Body of pancreas (tissue), 4 donors: ENCODE results near the gene MAPK8IP3. TPM values are rescaled to one million over a fixed set of nuclear protein-coding genes. Genes with fewer than 3 reads are reported as not detected.

Source experiments
- ATAC-seq: fragments of 150-250 bp; one replicate; pipeline ENCODE4 v1.9.1; 2016
- DNase-seq, 4 donors: peaks; one replicate each; pipeline ENCODE4 v3.0.0-alpha.2; 2019
- H3K27ac ChIP-seq, 4 donors: fragments of 200-600 bp; sonication (generic); 1 replicate in 3 of 4; 2 replicates in 1 of 4; pipeline versions ENCODE4 v1.5.1 to v1.6.1; 2016 to 2019; ENCODE audit warnings: mild to moderate bottlenecking in 1 of 4, mixed read lengths in 1 of 4, moderate library complexity in 1 of 4
- H3K27me3 ChIP-seq, 2 donors: fragments of 200-600 bp; sonication (generic); one replicate each; pipeline ENCODE4 v1.6.0; 2016; ENCODE audit warnings: mild to moderate bottlenecking in 1 of 2
- H3K36me3 ChIP-seq, 2 donors: fragments of 200-600 bp; sonication (generic); replicated peaks in 1 of 2; 2 replicates each; pipeline ENCODE4 v1.5.1; 2016; ENCODE audit warnings: low read depth in 2 of 2; ENCODE audit not compliant: insufficient read depth in 1 of 2
- H3K4me1 ChIP-seq: fragments of 200-600 bp; sonication (generic); one replicate; pipeline ENCODE4 v1.6.0; 2016
- H3K4me3 ChIP-seq, 2 donors: fragments of 200-600 bp; sonication (generic); 1 replicate in 1 of 2; 2 replicates in 1 of 2; pipeline ENCODE4 v1.5.1; 2016 to 2019
- H3K9me3 ChIP-seq, 3 donors: fragments of 200-600 bp; sonication (generic); 1 replicate in 2 of 3; 2 replicates in 1 of 3; pipeline ENCODE4 v1.5.1; 2016
- CTCF ChIP-seq, 7 experiments: fragments of 450-650 bp in 4 of 7; fragments of 200-600 bp in 3 of 7; sonication (generic) in 3 of 7; IDR thresholded peaks; one replicate each; pipeline ENCODE4 v1.5.1; 2016 to 2019; ENCODE audit warnings: antibody characterized with exemption in 7 of 7
- POLR2A ChIP-seq, 3 donors: fragments of 450-650 bp; IDR thresholded peaks; one replicate each; pipeline ENCODE4 v1.6.1; 2016; ENCODE audit warnings: antibody characterized with exemption in 3 of 3, mild to moderate bottlenecking in 2 of 3
- WGBS, 2 donors: methylation state at CpG; one replicate each; pipeline ENCODE4 v1.1.5; 2017; 5-methylcytosine and 5-hydroxymethylcytosine counted together
- intact Hi-C: fragments of 100-400 bp; cut with DNase I; formaldehyde crosslinking; loops from one replicate; pipeline ENCODE4 v1.15.1; 2023
- total RNA-seq, 2 donors: library from RNA; depleted of rRNA; stranded (reverse); fragments of >200 nt; gene quantifications; one replicate each; pipeline ENCODE4 v1.1.0, GENCODE V29; 2016

The MAPK8IP3 gene
- total RNA-seq, 2 donors from 2014 or later: 79.9 to 103 TPM

- H3K4me3 ChIP-seq: no peak overlapping the region
- no peaks in the 10 kb centered on the region for H3K27me3 ChIP-seq
- no peaks in the 10 kb centered on the region for H3K9me3 ChIP-seq
- DNase-seq (peak in 2 of 4 donors; percentile 5 to 13), ATAC-seq (no peak)
- no peak for TF ChIP-seq POLR2A (IDR thresholded peaks at IDR 0.05)
- TF ChIP-seq CTCF (IDR thresholded peaks at IDR 0.05): no peak
- peaks cover 28% of the 10 kb centered on the region for H3K4me1 ChIP-seq
- 86 to 95% methylated on average over 18 to 35 of the region's 44 CpGs for WGBS, 2 donors
- peaks cover 0 to 6% of the 10 kb centered on the region in 2 donors for H3K36me3 ChIP-seq
- no peak overlapping the region for H3K27ac ChIP-seq
- intact Hi-C loops: no loop called here
Observed at GRCh38 chr16:1790611-1791255, 84.7 kb downstream of the MAPK8IP3 start.

GRCh38 chr16:1791256-1791942 lies 85.4 kb downstream of the MAPK8IP3 start:
- DNase-seq: no peak

GRCh38 chr16:1791943-1792812 lies 86.2 kb downstream of the MAPK8IP3 start:
- TF ChIP-seq CTCF (IDR thresholded peaks at IDR 0.05) (no peak), POLR2A (IDR thresholded peaks at IDR 0.05) (no peak)
- peak in 1 of 4 donors; percentile 8 for DNase-seq

More at GRCh38 chr16:1791256-1791942, 85.4 kb downstream of the MAPK8IP3 start:
- no peak for ATAC-seq
- Histone ChIP-seq H3K4me1 (peaks cover 27% of the 10 kb centered on the region), H3K27ac (no peak overlapping the region), H3K27me3 (no peaks in the 10 kb centered on the region), H3K36me3 (peaks cover 0 to 6% of the 10 kb centered on the region in 2 donors), H3K9me3 (no peaks in the 10 kb centered on the region), H3K4me3 (no peak overlapping the region)
- intact Hi-C loops: no loop called here
- WGBS, 2 donors: 94 to 96% methylated on average over 7 to 51 of the region's 53 CpGs
- TF ChIP-seq POLR2A (IDR thresholded peaks at IDR 0.05): no peak
- TF ChIP-seq CTCF (IDR thresholded peaks at IDR 0.05): no peak

GRCh38 chr16:1792836-1793577 lies 87.0 kb downstream of the MAPK8IP3 start:
- Histone ChIP-seq H3K27me3 (no peaks in the 10 kb centered on the region), H3K36me3 (peaks cover 0 to 4% of the 10 kb centered on the region in 2 donors), H3K4me3 (no peak overlapping the region), H3K9me3 (no peaks in the 10 kb centered on the region), H3K4me1 (peaks cover 27% of the 10 kb centered on the region), H3K27ac (peak overlapping the region; percentile 47 to 83 (median 72))
- no peak for DNase-seq
- WGBS, 2 donors: 40 to 47% methylated on average over 3 to 23 of the region's 33 CpGs
- ATAC-seq: no peak
- no peak for TF ChIP-seq POLR2A (IDR thresholded peaks at IDR 0.05)
- TF ChIP-seq CTCF (IDR thresholded peaks at IDR 0.05): no peak
- intact Hi-C loops: no loop called here

More at GRCh38 chr16:1791943-1792812, 86.2 kb downstream of the MAPK8IP3 start:
- Histone ChIP-seq H3K4me3 (no peak overlapping the region), H3K4me1 (peaks cover 27% of the 10 kb centered on the region), H3K27me3 (no peaks in the 10 kb centered on the region), H3K9me3 (no peaks in the 10 kb centered on the region), H3K36me3 (peaks cover 0 to 6% of the 10 kb centered on the region in 2 donors), H3K27ac (peak overlapping the region in 1 of 4 donors; percentile 74)
- ATAC-seq: no peak
- WGBS, 2 donors: 91 to 93% methylated on average over 10 to 33 of the region's 59 CpGs
- intact Hi-C loops: no loop called here
